Kidney (tissue), 14 donors: Measurements from ENCODE around the gene GABBR2. TPM values are rescaled to one million over a fixed set of nuclear protein-coding genes. Genes with fewer than 3 reads are reported as not detected.

Experiments
- DNase-seq, 5 donors: peaks; one replicate each; pipeline ENCODE4 v3.0.0-alpha.2; 2013 to 2020
- FAIRE-seq: peaks from 2 replicates; lab custom pipeline; 2012; peaks lifted over from hg19 to GRCh38; lab: Jason Lieb, UNC
- H3K27ac ChIP-seq, 2 donors: one replicate each; pipeline ENCODE4 v1.7.0; 2013; ENCODE audit warnings: low read depth in 2 of 2, low read length in 2 of 2, inconsistent platforms in 1 of 2
- H3K27me3 ChIP-seq: one replicate; pipeline ENCODE4 v1.7.1; 2013; ENCODE audit warnings: low read length, inconsistent platforms; ENCODE audit not compliant: control insufficient read depth, insufficient read depth
- H3K36me3 ChIP-seq, 3 donors: one replicate each; pipeline versions ENCODE4 v1.7.0 to v1.7.1; 2013; ENCODE audit warnings: low read length in 3 of 3, control low read depth in 1 of 3, inconsistent platforms in 1 of 3; ENCODE audit not compliant: insufficient read depth in 3 of 3, control insufficient read depth in 2 of 3
- H3K4me1 ChIP-seq, 3 donors: one replicate each; pipeline versions ENCODE4 v1.7.0 to v1.7.1; 2013; ENCODE audit warnings: low read length in 3 of 3, inconsistent platforms in 1 of 3, low read depth in 1 of 3; ENCODE audit not compliant: control insufficient read depth in 2 of 3, insufficient read depth in 2 of 3
- H3K4me3 ChIP-seq, 3 donors: one replicate each; pipeline versions ENCODE4 v1.7.0 to v1.8.1; 2013; ENCODE audit warnings: low read length in 3 of 3, control low read depth in 1 of 3, inconsistent platforms in 1 of 3
- H3K9ac ChIP-seq, 3 donors: one replicate each; pipeline versions ENCODE4 v1.7.0 to v1.7.1; 2013; ENCODE audit warnings: low read length in 3 of 3, control low read depth in 1 of 3, inconsistent platforms in 1 of 3
- H3K9me3 ChIP-seq, 3 donors: one replicate each; pipeline versions ENCODE4 v1.7.0 to v1.7.1; 2013; ENCODE audit warnings: low read length in 3 of 3, control low read depth in 1 of 3, inconsistent platforms in 1 of 3; ENCODE audit not compliant: control insufficient read depth in 2 of 3, insufficient read depth in 1 of 3
- intact Hi-C: fragments of 100-400 bp; cut with DNase I; formaldehyde crosslinking; loops from one replicate; pipeline ENCODE4 v1.11.1; 2022
- polyA plus RNA-seq: library from polyadenylated mRNA; stranded (reverse); fragments of 350-450 nt; fragmentation: Illumina TruSeq; extraction: RNeasy Lipid Tissue Mini Kit (QIAGEN cat#74804); gene quantifications from one replicate; pipeline ENCODE4 v1.2.3, GENCODE V29; 2014; ENCODE audit warnings: low read depth, low replicate concordance; ENCODE audit not compliant: insufficient read depth
- total RNA-seq: library from RNA; stranded (reverse); fragmentation: NEBNext Ultra II Directional; extraction: Animal tissue kit (Norgen Biotek cat#: 25700); gene quantifications from one replicate; pipeline ENCODE4 v1.2.1, GENCODE V29; 2021
- TF ChIP-seq, protein P1 (sequence below): IDR thresholded peaks from 3 replicates; pipeline ENCODE4 v1.5.1; 2012; ENCODE audit warnings: mild to moderate bottlenecking, moderate library complexity, borderline replicate concordance; ENCODE audit not compliant: insufficient read depth; ENCODE audit errors: extremely low read depth
- donor health status: control.
- donor health status: control.
- donor health status: control.
- donor health status: control.
- donor health status: control.
- donor health status: DM: yes; HTN: yes; CAD: no.
- donor health status: Normal renal cell carcinoma (clear cell type).

Gene GABBR2
- total and polyA plus RNA-seq, 2 donors from 2014 or later: 0.06 TPM; not detected in 1

DNA sequence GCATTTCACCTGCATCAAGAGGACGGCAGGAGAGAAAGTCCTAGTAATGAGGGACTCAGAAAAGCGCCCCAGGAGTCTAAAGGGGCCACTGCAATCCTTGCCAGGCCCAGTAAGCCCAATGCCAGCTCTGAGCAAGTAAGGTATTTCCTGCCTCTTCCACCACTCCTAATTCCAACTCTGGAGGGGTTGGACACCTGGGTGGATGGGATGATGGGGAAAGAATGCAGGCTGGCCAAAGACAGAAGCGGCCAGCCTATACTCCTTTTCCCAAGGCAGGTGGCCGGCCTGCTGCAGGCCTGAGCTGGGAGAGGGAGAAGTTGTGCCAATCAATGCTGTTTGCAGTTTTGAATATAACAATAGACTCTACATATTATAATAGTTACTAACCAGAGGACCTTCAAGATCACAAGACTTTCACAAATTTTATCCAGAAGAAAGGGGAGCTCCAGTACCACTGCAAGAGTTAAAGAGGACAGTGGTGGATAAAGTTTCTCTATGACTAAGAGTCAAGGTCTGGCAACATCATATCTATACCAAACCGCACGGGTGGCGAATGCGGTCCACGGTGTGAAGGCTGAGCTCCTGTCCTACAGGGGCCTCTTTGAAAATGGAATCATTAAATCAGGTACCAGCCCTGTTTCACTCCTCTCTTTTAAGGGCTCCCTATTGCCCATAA, 338.3 kb downstream of the GABBR2 start:
- no peak for DNase-seq
- peaks cover 0 to 9% (median 0%) of the 10 kb centered on the region in 3 donors for H3K9me3 ChIP-seq
- H3K4me1 ChIP-seq: no peaks in the 10 kb centered on the region
- no peak for FAIRE-seq
- H3K4me3 ChIP-seq: no peak overlapping the region
- H3K9ac ChIP-seq: no peak overlapping the region
- intact Hi-C loops: no loop called here
- H3K36me3 ChIP-seq: no peaks in the 10 kb centered on the region
- no peak overlapping the region for H3K27ac ChIP-seq
- H3K27me3 ChIP-seq: no peaks in the 10 kb centered on the region
- TF ChIP-seq, protein P1, sequence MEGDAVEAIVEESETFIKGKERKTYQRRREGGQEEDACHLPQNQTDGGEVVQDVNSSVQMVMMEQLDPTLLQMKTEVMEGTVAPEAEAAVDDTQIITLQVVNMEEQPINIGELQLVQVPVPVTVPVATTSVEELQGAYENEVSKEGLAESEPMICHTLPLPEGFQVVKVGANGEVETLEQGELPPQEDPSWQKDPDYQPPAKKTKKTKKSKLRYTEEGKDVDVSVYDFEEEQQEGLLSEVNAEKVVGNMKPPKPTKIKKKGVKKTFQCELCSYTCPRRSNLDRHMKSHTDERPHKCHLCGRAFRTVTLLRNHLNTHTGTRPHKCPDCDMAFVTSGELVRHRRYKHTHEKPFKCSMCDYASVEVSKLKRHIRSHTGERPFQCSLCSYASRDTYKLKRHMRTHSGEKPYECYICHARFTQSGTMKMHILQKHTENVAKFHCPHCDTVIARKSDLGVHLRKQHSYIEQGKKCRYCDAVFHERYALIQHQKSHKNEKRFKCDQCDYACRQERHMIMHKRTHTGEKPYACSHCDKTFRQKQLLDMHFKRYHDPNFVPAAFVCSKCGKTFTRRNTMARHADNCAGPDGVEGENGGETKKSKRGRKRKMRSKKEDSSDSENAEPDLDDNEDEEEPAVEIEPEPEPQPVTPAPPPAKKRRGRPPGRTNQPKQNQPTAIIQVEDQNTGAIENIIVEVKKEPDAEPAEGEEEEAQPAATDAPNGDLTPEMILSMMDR: no peak

GRCh38 chr9:98369896-98370295, 338.8 kb downstream of the GABBR2 start:
- no peak for FAIRE-seq
- H3K36me3 ChIP-seq: no peaks in the 10 kb centered on the region
- no peak overlapping the region for H3K27ac ChIP-seq
- H3K4me1 ChIP-seq: no peaks in the 10 kb centered on the region
- H3K27me3 ChIP-seq: no peaks in the 10 kb centered on the region
- no peak overlapping the region for H3K9ac ChIP-seq
- H3K4me3 ChIP-seq: no peak overlapping the region
- intact Hi-C loops: no loop called here
- TF ChIP-seq, protein P1: no peak
- DNase-seq: no peak
- H3K9me3 ChIP-seq: peaks cover 2 to 15% (median 2%) of the 10 kb centered on the region in 3 donors

- TF ChIP-seq, protein P1: no peak
- no peak overlapping the region for H3K4me3 ChIP-seq
- no peaks in the 10 kb centered on the region for H3K27me3 ChIP-seq
- no peak for FAIRE-seq
- intact Hi-C loops: no loop called here
- H3K36me3 ChIP-seq: no peaks in the 10 kb centered on the region
- H3K9ac ChIP-seq: no peak overlapping the region
- H3K9me3 ChIP-seq: peaks cover 2 to 15% (median 2%) of the 10 kb centered on the region in 3 donors
- no peak for DNase-seq
- H3K4me1 ChIP-seq: no peaks in the 10 kb centered on the region
- no peak overlapping the region for H3K27ac ChIP-seq
Measured at GRCh38 chr9:98369471-98369870, 339.3 kb downstream of the GABBR2 start.
